GM21619 (cell line): ENCODE measurements around the gene MARK4.
"Not testable (repeated sequence)": the region's sequence is repeated elsewhere in the genome, so short reads cannot be mapped to it uniquely, and the experiment has no call there.

ENCODE experiments used
- ATAC-seq: cut with Tn5 transposase; IDR thresholded peaks from one replicate; pipeline ENCODE4 v1.9.1; 2021; ENCODE audit not compliant: unreplicated experiment

Gene MARK4

DNA sequence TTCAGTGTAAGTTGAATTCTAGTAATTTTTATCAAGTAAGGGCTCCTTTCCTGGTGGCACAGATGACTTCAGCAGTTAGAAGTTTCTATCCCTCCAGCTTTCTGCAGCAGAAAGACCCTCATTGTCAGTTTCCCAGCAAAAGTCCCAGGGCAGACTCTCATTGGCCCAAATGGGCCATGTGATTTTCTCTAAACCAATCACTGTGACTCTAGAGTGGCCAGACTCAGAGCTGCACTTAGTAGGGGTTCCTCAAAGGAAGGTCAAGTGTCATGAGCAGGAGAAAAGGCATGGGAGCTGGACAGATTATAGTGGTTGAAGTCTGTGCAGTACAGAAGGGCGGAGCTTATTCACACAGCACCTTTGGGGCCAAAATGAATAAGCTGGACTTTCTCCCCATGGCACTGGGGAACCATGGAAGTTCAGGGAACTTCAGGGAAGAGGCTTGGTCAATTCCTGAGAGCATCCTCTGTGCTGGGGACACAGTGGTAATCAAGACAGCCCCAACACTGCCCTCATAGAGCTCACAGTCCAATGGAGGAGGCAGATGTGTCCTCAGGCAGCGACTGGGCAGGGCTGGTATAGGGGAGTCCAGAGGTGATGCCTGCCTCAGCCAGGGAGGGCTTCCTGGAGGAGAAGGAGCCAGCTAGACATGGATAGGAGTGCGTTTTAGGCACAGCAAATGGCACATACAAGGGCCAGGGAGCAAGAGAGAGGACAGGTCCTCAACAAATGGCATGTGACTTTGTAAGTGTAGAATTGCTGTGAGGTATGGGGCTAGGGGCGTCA lies 53.3 kb downstream of the MARK4 start:
- no peak for ATAC-seq

DNA sequence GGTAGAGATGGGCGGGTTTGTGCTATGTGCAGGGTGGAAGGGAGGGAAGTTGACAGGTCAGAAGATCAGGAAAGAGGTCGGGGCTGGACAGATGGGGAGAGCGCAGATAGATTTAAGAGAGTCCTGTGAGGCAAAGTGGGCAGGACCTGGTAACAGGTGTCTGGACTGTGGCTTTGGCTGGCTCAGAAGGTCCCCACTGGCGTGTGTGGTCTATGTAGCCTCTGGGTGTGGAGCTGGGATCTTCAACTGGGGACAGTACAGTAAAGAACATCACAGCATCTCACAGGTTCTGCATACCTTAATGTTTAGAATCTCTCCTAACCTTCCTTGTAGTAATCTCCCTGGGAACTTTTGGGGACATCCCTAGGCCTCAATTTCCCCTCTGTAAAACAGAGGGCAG lies 53.9 kb downstream of the MARK4 start:
- ATAC-seq = no peak

DNA sequence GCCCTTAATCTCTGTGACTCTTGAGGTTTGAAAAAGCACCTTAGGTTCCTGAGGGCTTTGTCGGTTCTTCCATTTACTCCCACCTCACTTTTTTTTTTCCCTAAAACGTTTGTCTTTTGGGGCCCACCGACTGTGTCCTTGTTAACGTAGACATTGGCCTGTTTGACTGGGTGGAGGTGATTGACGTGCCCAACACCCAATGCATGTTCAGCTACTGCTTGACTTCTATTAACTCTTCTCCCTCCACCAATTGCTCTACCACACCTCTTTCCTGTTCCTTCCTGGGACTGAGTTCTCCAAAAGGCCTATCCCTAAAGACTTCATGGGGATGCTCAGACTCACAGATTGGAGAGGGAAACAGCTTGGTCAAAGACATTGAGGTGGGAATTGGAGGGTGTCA lies 54.4 kb downstream of the MARK4 start:
- no peak for ATAC-seq

DNA sequence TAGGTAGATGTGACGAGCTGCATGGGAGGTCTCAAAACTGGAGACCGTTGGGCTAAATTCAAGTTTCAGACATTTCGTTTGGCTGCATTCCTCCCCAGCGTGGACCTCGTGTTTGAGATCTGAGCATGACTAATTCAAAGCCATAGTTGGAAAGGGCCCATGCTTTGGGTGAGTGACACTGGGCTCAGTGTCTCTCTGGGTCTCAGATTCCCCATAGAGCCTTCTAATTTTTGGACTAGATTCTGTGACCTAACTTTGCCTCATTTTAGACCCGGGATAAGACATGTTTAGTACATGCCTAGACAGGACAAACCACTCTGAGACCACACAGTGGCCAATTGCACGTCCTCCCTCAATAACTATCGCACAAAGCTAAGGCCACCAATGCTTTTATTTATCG lies 55.0 kb downstream of the MARK4 start:
- ATAC-seq = no peak

DNA sequence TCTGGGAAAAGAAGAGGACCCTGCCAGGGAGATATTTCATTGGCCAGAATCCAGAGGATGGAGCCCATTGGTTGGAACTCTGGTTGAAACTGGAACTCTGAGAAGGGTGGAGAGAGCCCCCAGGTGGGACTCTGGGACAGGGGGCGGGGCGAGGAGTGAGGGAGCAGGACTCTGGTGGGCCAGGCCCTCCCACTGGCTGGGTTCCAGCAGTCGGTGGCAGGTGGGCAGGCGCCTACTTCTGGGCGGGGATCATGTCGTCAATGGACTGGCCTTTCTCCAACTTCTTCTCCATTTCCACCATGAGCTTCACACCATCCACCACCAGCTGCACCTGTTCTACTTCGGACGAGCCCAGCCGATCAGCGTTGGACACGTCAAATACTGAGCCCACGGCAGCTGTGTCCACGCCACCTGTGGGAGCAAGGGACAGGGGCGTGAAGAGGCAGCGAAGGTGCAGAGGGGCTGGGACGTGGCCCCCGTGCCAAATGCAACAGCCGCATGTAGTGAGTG lies 55.5 kb downstream of the MARK4 start:
- no peak for ATAC-seq

DNA sequence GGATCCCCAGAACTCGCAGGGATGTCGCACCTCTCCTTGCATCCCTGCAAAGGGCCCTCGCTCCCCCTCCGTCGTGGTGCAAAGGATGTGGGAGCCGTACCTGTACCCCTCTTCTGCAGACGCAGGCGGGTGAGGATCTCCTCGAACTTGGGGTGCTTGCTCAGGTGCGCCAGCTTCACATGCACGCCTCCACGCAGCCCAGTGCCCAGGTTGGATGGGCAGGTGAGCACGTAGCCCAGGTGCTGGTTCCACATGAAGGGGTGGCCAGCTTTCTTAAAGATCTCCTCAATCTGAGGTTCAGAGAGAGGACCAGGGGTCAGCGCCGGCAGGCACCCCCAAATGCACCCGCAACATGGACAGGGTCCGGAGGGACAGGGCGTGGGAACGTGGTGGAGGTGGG lies 56.3 kb downstream of the MARK4 start:
- ATAC-seq = no peak

DNA sequence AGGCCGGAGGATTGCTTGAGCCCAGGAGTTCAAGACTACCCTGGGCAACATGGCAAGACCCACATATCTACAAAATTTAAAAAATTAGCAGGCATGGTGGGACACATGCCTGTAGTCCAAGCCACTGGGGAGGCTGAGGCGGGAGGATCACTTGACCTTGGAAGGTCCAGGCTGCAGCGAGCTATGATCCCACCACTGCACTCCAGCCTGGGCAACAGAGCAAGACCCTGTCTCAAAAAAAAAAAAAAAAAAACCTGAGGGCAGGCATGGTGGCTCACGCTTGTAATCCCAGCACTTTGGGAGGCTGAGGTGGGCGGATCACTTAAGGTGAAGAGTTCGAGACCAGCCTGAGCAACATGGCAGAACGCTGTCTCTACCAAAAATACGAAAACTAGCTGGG lies 58.3 kb downstream of the MARK4 start:
- not testable (repeated sequence) for ATAC-seq

DNA sequence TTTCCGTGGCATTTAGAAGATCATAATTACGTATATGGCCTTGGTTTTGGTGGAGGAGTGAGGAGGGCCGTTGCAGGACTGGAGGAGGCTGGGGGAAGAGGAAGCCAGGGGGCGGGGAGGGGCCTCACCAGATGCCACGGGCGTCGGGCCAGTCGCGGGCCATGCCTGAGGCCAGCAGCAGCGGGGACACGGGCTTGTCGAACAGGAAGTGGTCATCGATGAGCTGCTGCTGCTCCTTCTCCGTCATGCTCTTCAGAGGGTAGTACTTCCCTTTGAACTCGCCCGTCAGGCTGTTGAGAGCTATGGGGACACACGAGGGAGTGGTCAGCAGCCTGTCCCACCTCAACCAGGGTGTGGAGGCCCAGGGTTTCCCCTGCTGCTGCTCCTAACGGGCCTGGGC lies 60.5 kb downstream of the MARK4 start:
- ATAC-seq = no peak

DNA sequence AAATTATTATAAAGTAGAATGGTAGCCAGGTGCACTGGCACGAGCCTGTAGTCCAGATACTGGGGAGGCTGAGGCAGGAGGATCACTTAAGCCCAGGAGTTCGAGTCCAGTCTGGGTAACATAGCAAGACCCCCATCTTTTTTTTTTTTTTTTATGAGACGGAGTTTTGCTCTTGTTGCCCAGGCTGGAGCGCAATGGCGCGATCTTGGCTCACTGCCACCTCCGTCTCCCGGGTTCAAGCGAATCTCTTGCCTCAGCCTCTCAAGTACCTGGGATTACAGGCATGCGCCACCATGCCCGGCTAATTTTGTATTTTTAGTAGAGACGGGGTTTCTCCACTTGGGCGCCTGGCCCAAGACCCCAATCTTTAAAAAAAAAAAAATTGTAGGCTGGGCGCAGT lies 61.2 kb downstream of the MARK4 start:
- ATAC-seq = not testable (repeated sequence)

DNA sequence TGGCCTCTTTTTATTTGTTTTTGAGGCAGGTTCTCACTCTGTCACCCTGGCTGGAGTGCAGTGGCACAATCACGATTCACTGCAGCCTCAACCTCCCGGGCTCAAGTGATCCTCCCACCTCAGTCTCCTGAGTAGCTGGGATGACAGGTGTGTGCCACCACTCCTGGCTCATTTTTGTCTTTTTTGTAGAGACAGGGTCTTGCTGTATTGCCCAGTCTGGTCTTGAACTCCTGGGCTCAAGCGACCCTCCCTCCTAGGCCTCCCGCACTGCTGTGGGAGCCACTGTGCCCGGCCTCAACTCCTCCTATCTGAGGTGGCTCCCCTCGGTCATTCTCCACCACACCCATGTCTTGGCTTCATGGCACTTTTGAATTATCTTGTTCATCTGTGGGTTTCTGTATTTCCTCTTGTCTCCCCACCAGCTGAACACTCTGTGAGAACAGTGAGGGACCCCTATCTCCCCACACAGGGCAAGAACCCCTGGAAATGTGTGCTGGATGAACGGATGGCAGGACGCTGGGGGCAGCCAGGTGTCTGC lies 63.7 kb downstream of the MARK4 start:
- no peak for ATAC-seq

DNA sequence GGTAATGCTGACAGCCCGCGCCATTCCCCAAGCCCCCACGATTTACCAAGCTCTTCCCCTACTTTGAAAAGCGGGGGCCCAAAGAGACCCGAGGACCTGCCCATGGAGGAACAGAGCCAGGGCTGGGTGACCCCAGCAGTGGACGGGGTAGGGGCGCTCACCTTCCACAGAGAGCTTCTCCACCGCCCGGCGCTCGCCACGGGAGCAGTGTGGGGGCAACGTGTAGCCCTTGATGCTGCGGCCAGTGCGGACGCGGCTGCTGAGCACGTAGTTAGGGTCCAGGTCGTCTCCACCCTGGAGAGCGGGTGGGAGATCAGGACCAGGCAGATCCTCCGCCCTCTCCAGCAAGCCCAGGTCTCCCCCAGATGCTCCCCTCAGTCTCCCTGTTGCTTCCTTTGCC lies 64.2 kb downstream of the MARK4 start:
- ATAC-seq = no peak

DNA sequence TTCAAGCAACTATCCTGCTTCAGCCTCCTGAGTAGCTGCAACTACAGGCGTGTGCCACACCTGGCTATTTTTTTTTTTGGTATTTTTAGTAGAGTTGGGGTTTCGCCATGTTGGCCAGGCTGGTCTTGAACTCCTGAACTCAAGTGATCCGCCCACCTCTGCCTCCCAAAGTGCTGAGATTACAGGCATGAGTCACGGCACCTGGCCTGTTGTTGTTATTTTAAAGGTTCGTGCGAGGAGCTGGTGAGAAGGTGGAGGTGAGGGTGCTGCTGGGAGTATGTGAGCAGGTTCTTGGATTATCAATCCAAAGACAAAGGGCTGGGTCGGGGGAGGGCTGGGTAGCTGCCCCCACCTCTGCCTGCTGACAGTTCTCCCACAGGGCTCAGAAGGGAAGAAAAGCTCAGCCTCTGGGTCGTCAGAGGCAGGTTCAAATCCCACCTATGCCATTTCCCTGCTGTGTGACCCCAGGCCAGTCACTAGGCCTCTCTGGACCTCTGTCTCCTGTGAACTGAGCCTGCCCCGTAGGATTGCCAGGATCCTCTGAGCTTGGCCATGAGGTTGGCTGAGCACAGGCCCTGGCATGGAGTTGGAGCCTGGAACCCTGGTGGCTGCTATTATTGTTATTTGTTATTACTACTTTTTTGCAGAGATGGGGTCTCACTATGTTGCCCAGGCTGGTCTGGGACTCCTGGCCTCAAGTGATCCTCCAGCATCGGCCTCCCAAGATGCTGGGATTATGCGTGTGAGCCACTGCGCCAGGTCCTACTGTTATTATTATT lies 70.1 kb downstream of the MARK4 start:
- ATAC-seq = no peak

DNA sequence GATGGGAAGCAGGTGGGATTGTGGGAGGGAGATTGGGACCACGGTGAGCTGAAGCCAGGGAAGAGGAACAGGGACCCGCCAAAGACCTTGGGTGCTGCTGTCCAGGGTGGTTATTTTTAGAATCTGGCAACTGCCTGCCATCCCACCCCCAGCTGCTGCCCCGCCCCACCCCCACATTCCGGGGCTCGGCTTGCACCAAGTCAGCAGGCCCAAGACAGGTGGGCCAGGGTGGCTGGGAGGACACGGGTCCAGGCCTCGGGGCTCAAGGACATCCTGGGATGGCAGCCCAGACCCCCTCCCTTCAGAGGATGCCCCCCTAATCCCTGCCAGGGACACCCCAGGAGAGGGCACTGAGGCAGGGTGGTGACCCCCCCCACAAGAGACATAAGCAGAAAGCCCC lies 70.8 kb downstream of the MARK4 start:
- ATAC-seq = no peak

DNA sequence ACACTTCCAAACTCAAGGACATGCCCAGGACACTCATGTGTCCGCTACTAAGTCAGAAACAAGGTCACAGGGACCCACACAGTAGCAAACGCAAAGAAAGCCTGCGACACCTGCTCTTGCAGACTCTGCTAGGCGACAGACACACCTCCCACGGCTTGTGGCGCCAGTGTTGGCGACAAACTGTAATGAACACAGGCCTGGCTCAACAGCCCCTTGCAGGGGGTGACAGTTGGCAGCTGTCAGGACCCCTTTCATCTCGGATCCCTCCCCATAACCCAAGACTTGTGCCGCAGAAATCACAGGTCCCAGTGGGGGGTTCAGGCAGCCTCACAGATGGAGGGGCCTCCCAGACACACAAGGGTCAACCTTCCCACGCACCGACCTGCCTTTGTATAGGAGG lies 71.2 kb downstream of the MARK4 start:
- no peak for ATAC-seq

DNA sequence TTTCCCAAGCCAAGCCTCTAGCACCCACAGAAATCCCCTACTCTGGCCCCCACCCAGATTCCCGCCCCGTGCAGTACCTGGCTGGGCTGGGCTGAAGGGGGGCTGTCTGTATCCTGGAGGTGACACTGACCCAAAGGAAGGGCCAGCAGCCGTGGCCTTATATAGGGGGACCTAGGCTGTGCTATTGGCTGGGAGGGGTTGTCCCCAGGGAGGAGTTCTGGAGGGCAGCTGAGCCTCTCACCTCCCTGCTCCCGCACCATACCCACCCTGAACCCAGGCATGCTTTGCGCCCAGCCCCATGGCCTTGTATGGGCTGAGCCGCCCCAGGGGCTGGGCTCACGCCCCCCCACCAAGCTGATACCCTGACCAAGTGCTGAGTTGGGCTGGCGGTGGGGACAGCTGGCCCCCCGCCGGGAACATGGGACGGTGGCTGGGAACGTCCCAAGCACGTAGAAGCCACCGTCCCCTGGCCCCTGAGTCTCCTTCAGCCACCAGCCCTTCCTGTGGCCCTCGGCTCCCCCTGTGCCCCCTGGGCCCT lies 71.7 kb downstream of the MARK4 start, which contains the start of gene CKM:
Gene CKM (minus strand): TSS at position 132 of the 538 bp plus-strand sequence. CDS start 3,162 bp downstream, outside the sequence.
- ATAC-seq = no peak

DNA sequence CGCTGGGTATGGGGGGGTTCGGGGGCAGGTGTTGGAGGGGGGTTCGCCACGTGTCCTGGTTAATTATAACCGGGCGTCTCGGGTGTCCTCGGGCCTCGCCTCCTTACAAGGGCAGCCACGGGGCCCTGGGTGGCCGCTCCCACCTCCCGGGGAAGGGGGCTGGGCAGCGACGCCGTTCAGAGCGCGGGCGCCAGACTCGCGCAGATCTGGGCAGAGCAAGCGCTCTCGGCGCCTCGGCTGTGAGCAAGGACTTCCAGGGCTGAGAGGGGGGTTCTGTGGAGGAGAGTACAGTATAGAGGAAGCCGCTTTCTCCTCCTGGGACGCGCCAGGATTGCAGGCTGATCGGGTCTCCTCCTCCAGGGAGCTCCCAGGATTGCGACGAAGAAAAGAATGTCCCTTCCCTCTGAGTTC lies 72.6 kb downstream of the MARK4 start:
- no peak for ATAC-seq

DNA sequence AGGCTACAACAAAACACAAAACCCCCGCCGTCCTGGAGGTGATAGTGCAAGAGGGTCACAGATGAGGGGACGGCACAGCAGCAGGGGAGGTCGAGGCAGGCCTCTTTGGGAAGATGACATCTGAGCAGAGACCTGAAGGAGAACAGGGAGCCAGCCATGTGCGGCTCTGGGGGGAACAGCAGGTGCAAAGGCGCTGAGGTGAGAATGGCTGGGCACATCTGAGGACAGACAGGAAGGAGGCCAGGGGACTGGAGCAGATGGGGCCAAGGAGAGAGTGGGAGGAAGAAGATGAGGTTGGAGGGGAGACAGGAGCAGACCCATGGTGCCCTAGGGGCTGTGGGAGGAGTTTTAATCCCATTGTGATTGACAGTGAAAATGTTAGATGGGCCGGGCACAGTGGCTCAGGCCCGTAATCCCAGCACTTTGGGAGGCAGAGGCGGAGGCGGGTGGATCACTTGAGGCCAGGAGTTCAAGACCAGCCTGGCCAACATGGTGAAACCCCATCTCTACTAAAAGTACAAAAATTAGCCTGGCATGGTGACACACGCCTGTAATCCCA lies 73.4 kb downstream of the MARK4 start:
- no peak for ATAC-seq

DNA sequence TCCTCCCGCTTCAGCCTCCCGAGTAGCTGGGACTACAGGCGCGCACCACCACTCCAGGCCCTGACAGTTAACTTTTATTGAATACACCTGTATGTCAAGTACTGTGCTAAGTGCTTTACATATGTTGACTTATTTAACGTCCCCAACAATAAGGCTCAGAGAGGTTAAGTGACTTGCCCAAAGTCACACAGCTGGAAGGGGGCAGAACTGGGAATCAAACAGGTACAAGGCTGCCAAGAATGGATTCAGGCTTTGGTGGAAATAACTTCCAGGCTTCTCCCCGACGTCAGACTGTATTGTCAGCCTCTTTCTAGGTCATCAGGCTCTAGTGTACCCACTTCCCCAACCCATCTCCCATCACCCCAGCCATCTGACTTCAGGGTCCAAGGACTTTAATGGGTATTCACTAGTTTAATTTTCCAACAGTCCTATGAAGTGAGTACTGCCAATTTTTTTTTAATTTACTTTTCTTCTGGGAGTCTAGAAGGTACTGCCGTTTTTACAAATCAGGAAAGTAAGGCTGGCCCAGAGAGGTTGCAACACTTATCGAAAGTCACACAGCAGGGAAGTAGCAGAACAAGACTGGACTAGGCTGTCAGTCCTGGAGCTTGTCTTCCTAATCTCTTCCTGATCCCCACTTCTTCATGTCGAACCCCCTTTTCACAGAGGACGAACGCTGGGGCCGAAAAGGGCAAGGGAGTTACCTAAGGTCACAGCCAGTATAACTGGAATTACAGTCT lies 76.5 kb downstream of the MARK4 start:
- no peak for ATAC-seq

DNA sequence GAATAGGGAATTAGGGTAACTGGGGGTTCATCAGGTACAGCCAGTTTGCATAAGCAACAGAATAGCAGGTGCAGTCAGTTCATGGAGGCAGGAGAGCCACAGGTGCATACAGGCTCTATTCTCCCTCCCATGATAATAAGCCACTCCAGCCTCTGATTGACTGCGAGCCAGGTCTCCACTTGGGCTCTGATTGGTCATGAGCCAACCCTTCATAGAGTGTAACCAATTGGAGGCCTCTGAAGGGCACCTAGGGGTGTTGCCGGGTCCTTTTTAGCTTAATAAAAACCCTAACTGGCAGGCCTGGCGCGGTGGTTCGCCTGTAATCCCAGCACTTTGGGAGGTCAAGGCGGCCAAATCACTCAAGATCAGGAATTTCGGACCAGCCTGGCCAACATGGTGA lies 80.3 kb downstream of the MARK4 start:
- ATAC-seq = no peak

DNA sequence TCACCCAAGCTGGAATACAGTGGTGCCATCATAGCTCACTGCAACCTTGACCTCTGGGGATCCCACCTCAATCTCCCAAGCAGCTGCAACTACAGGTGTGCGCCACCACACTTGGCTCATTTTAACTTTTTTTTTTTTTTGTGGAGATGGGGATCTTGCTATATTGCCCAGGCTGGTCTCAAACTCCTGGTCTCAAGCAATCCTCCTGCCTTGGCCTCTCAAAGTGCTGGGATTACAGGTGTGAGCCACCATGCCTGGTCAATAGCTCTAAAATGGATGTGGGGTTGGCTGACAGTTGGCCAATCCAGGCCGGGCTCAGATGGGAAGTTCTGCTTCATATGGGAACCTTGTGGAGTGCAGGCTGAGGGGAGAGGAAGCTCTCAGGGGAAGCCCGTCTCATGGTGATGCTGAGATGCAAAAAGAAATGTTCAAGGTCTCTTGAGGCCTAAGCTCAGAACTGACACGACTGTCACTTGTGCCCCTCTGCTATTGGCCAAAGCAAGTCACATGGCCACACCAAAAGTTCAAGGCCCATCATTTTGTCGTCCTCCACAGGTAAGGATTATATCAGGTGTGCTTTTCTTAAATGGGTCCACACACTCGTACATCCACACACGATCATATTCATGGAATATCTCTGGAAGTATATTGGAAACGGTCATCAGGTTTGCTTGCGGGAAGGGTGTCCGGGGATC lies 82.7 kb downstream of the MARK4 start:
- ATAC-seq = no peak
